GM12878 (cell line): ENCODE data around the gene GPR152. TPM values are rescaled to one million over a fixed set of nuclear protein-coding genes. Genes with fewer than 3 reads are reported as not detected.

Experiments used
- ATAC-seq: fragments of 200-7000 bp; cut with Tn5 transposase; 3 replicates; pipeline ENCODE4 v1.9.1; 2020; ENCODE audit warnings: mild to moderate bottlenecking, moderate library complexity
- BruUV-seq: library from RNA; stranded (reverse); fragments of 400-500 nt; replicated peaks from 2 replicates; lab custom pipeline; 2021; lab: Mats Ljungman, UMichigan
- CTCF ChIA-PET: fragments of 300-600 bp; sonication (Branson Sonifier 250); formaldehyde crosslinking; extraction: SDS; loops from one replicate; lab custom pipeline; 2021; ENCODE audit warnings: inconsistent platforms; lab: Yijun Ruan, JAX
- POLR2A ChIA-PET: fragments of 350-600 bp; formaldehyde crosslinking; extraction: SDS; loops from one replicate; lab custom pipeline; 2021; ENCODE audit warnings: inconsistent platforms; lab: Charles Lee
- RAD21 ChIA-PET: fragments of 300-600 bp; sonication (Branson Sonifier 250); formaldehyde crosslinking; loops from one replicate; lab custom pipeline; 2023; ENCODE audit warnings: antibody characterized with exemption; ENCODE audit not compliant: unreplicated experiment; lab: Charles Lee
- SMC1A ChIA-PET: fragments of 300-600 bp; sonication (Branson Sonifier 250); formaldehyde crosslinking; loops from one replicate; lab custom pipeline; 2023; ENCODE audit not compliant: unreplicated experiment, uncharacterized antibody; lab: Charles Lee
- DNase-seq: peaks from one replicate; pipeline ENCODE4 v3.0.0-alpha.2; 2011; ENCODE audit warnings: low read depth, low spot score
- FAIRE-seq: peaks from 3 replicates; lab custom pipeline; 2011; peaks lifted over from hg19 to GRCh38; lab: Jason Lieb, UNC
- H2AFZ ChIP-seq: 2 replicates; pipeline ENCODE4 v1.6.0; 2011; ENCODE audit warnings: low read depth, low read length, control low read depth; ENCODE audit not compliant: control insufficient read depth
- H3K27ac ChIP-seq: 2 replicates; pipeline ENCODE4 v1.5.1; 2011; ENCODE audit warnings: control low read depth; ENCODE audit not compliant: control insufficient read depth, insufficient read depth
- H3K27me3 ChIP-seq, 2 experiments: replicated peaks in 1 of 2; 2 replicates each; pipeline versions ENCODE4 v1.6.0 to v1.6.1; 2011; ENCODE audit warnings: low read length in 1 of 2; ENCODE audit not compliant: control insufficient read depth in 2 of 2, insufficient read depth in 2 of 2
- H3K36me3 ChIP-seq, 2 experiments: 2 replicates each; pipeline ENCODE4 v1.5.1; 2011; ENCODE audit warnings: low read length in 1 of 2; ENCODE audit not compliant: control insufficient read depth in 2 of 2, insufficient read depth in 2 of 2
- H3K4me1 ChIP-seq: 2 replicates; pipeline ENCODE4 v1.6.1; 2011; ENCODE audit warnings: mild to moderate bottlenecking, low read length, moderate library complexity, mixed read lengths; ENCODE audit not compliant: control insufficient read depth, insufficient read depth
- H3K4me2 ChIP-seq: 2 replicates; pipeline ENCODE4 v1.6.0; 2011; ENCODE audit warnings: control low read depth; ENCODE audit not compliant: control insufficient read depth, insufficient read depth
- H3K4me3 ChIP-seq: fragments of 200-600 bp; sonication (generic); 2 replicates; pipeline ENCODE4 v1.5.1; 2016
- H3K79me2 ChIP-seq: 2 replicates; pipeline ENCODE4 v1.6.0; 2011; ENCODE audit warnings: low read length; ENCODE audit not compliant: control insufficient read depth, insufficient read depth
- H3K9ac ChIP-seq: 2 replicates; pipeline ENCODE4 v1.8.0; 2011; ENCODE audit warnings: low read length, control low read depth, mixed read lengths; ENCODE audit not compliant: control insufficient read depth, insufficient read depth
- H3K9me3 ChIP-seq: replicated peaks from 3 replicates; pipeline ENCODE4 v1.5.1; 2011; ENCODE audit warnings: mild to moderate bottlenecking, low read length; ENCODE audit not compliant: control insufficient read depth, insufficient read depth
- H4K20me1 ChIP-seq: 2 replicates; pipeline ENCODE4 v1.6.0; 2011; ENCODE audit not compliant: control insufficient read depth, insufficient read depth
- E4F1 ChIP-seq: fragments of 450-650 bp; IDR thresholded peaks from 2 replicates; pipeline ENCODE4 v1.6.1; 2018; ENCODE audit warnings: borderline replicate concordance, mild to moderate bottlenecking; ENCODE audit not compliant: partially characterized antibody
- JUNB ChIP-seq: IDR thresholded peaks from 2 replicates; pipeline ENCODE4 v1.6.1; 2016; ENCODE audit warnings: antibody characterized with exemption, mild to moderate bottlenecking
- MYC ChIP-seq: IDR thresholded peaks from 2 replicates; pipeline ENCODE4 v1.6.1; 2011; ENCODE audit warnings: mild to moderate bottlenecking, low read length, moderate library complexity, inconsistent platforms; ENCODE audit not compliant: insufficient read depth, insufficient replicate concordance, insufficient read length, severe bottlenecking
- SREBF2 ChIP-seq: IDR thresholded peaks from 2 replicates; pipeline ENCODE4 v1.6.1; 2012; ENCODE audit warnings: mild to moderate bottlenecking, low read length
- WGBS: methylation state at CpG from one replicate; pipeline ENCODE4 v1.1.6; 2016; ENCODE audit warnings: low lambda C conversion rate; ENCODE audit not compliant: insufficient replicate concordance, insufficient coverage; ENCODE audit errors: missing lambda C conversion rate; 5-methylcytosine and 5-hydroxymethylcytosine counted together
- in situ Hi-C: fragments of 300-500 bp; cut with MboI; formaldehyde crosslinking; loops from 9 replicates; pipeline ENCODE4 v1.14.3; 2018; ENCODE audit warnings: mixed read lengths
- intact Hi-C: fragments of 100-400 bp; cut with micrococcal nuclease; formaldehyde crosslinking; loops from one replicate; pipeline ENCODE4 v1.14.2; 2022; ENCODE audit not compliant: unreplicated experiment
- polyA plus RNA-seq, 11 experiments: library from polyadenylated mRNA; depleted of rRNA in 4 of 11; unstranded in 6 of 11; stranded (reverse) in 5 of 11; fragments of >200 nt; fragmentation: Nextera tagmentation in 4 of 11; fragmentation: Illumina TruSeq in 1 of 11; extraction: Ambion mirVana in 4 of 11; extraction: Trizol in 1 of 11; gene quantifications; 1 replicate in 1 of 11; 2 replicates in 10 of 11; pipeline versions ENCODE4 v1.2.1 to v1.2.3, GENCODE V29; 2011 to 2016; ENCODE audit warnings: inconsistent platforms in 2 of 11, missing spikeins in 2 of 11, low read depth in 1 of 11
- total RNA-seq, 4 experiments: library from RNA; depleted of rRNA in 3 of 4; stranded (reverse); fragments of >200 nt in 3 of 4; fragmentation: Illumina TruSeq in 1 of 4; extraction: Trizol in 1 of 4; gene quantifications; 2 replicates each; pipeline versions ENCODE4 v1.2.1 to v1.2.3, GENCODE V29; 2013 to 2021

The GPR152 gene
- total and polyA plus RNA-seq, 10 of the 15 experiments (the other 5 are each of a cell fraction or from before 2014, with no cell fraction given), result not detected

DNA sequence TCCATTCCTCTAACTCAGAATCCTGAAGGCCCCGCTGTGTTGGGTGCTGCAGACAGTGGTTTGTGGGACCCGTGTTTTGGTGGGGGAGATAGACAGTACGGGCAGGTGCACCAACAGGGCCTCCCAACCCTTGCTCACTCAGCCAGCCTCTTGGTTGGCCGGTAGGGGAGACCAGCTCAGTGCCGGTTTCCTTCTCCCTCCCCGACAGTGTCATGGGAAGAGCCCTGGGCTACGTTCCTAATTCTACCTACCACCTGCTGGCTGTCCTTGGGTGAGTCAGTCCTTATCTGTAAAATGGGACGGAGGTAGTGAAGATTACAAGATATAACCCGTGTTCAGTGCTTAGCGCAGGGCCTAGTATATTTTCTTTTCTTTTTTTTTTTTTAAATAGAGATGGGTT is 10.7 kb upstream of the GPR152 start:
- TF ChIP-seq MYC, result no peak
- no peak for TF ChIP-seq JUNB
- no peak for TF ChIP-seq SREBF2
- TF ChIP-seq E4F1, result no peak
- Histone ChIP-seq H3K27me3 (no peaks in the 10 kb centered on the region), H3K4me3 (no peak overlapping the region), H3K9ac (no peak overlapping the region), H3K79me2 (peaks cover 8% of the 10 kb centered on the region), H3K4me1 (peaks cover 43% of the 10 kb centered on the region), H3K27ac (no peak overlapping the region), H3K4me2 (no peak overlapping the region), H3K36me3 (no peaks in the 10 kb centered on the region; a peak in 1 of 4 replicates), H4K20me1 (no peaks in the 10 kb centered on the region), H2AFZ (no peak overlapping the region), H3K9me3 (no peaks in the 10 kb centered on the region)
- DNase-seq, result no peak
- no TSS peak for BruUV-seq
- WGBS, result 96% methylated on average over 10 of the region's 10 CpGs
- ChIA-PET RAD21 (interaction anchor here (0.7 to 1.4 kb wide), 2 partner anchors 25 to 42 kb away, joined by 3 read pairs; partner anchors contain the start of genes PITPNM1 and PTPRCAP), CTCF (interaction anchor here (0.6 to 1.4 kb wide), 2 partner anchors 14 to 62 kb away, joined by 3 read pairs; no protein-coding TSS in a partner anchor), SMC1A (no interaction called here), POLR2A (interaction anchor here (0.6 to 6.3 kb wide), 3 partner anchors 20 to 35 kb away, joined by 3 to 50 read pairs (median 4); partner anchors contain the start of genes CORO1B, PTPRCAP and RPS6KB2)
- in situ Hi-C loops (no loop called here), intact Hi-C loops (no loop called here)
- no peak for ATAC-seq
- no peak for FAIRE-seq
